Measurements from ENCODE around the gene SEMA3D. TPM values are rescaled to one million over a fixed set of nuclear protein-coding genes. Genes with fewer than 3 reads are reported as not detected.

Gene SEMA3D
- total and polyA plus RNA-seq, 2 of the 13 experiments (the other 11 are each of a cell fraction or from before 2014, with no cell fraction given): 0.07 TPM; not detected in 1

DNA sequence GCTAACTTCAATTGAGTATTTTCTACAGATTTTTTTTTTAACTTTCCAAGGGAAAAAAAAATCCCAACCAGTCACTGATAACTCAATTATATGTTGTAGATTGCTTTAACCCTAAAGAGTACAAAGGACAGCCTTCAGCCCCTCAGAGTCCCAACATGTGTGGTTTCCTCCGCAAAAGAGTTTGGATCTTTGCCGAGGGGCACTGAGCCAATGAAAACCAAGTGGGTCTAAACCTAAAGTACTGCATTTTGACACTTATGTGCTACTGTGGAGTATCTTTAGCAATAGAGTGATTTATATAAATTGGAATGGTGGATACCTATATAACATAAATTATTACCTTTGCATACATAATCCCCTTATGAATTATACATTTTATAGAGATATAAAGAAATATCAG, 91.5 kb downstream of the SEMA3D start:
- intact Hi-C loops (cut with micrococcal nuclease; ENCODE audit: unreplicated experiment): no loop called here
- Histone ChIP-seq H3K4me3 (replicated peaks in 1 of 3; ENCODE audit: insufficient read depth in 1 of 3, low read depth in 2 of 3, low read length in 3 of 3) (no peak overlapping the region), H3K27me3 (ENCODE audit: control insufficient read depth in 1 of 2, insufficient read depth in 2 of 2, low read length in 2 of 2) (no peaks in the 10 kb centered on the region), H3K79me2 (ENCODE audit: insufficient read depth, low read length) (no peaks in the 10 kb centered on the region), H3K27ac (ENCODE audit: extremely low read length, insufficient read depth, low read length) (no peak overlapping the region), H3K9ac (ENCODE audit: insufficient read depth, low read depth, low read length) (no peak overlapping the region), H3K4me2 (ENCODE audit: low read depth, low read length) (no peak overlapping the region), H3K36me3 (replicated peaks in 1 of 2; ENCODE audit: control insufficient read depth in 1 of 2, insufficient read depth in 2 of 2, low read length in 2 of 2) (no peaks in the 10 kb centered on the region), H2AFZ (ENCODE audit: low read length) (no peak overlapping the region), H3K4me1 (ENCODE audit: insufficient read depth, low read length) (no peaks in the 10 kb centered on the region), H4K20me1 (ENCODE audit: insufficient read depth, low read length) (no peaks in the 10 kb centered on the region), H3K9me3 (ENCODE audit: low read length) (no peaks in the 10 kb centered on the region)
- ChIA-PET CTCF (ENCODE audit: low intra/inter-chr PET ratio, low total read pairs) (no interaction called here), POLR2A (no interaction called here)
- 0% methylated on average over 2 of the region's 2 CpGs for whole genome bisulfite sequencing (ENCODE audit: low lambda C conversion rate)
- FAIRE-seq (no peak), DNase-seq (ENCODE audit: low spot score) (no peak), ATAC-seq (no peak)
- no TSS peak for BruUV-seq (replicated peaks)
- TF ChIP-seq SMYD3 (CRISPR knock-in tag; IDR thresholded peaks at IDR 0.05) (no peak), MATR3 (CRISPR knock-in tag; IDR thresholded peaks at IDR 0.05) (no peak), ELF4 (CRISPR knock-in tag; IDR thresholded peaks at IDR 0.05; ENCODE audit: borderline replicate concordance) (no peak), RBAK (CRISPR knock-in tag; IDR thresholded peaks at IDR 0.05) (no peak), RFX3 (CRISPR knock-in tag; IDR thresholded peaks at IDR 0.05) (no peak), ZBTB1 (CRISPR knock-in tag; IDR thresholded peaks at IDR 0.05; ENCODE audit: borderline replicate concordance) (no peak), ZNF547 (CRISPR knock-in tag; IDR thresholded peaks at IDR 0.05) (no peak)
- TF ChIP-seq, protein P1, sequence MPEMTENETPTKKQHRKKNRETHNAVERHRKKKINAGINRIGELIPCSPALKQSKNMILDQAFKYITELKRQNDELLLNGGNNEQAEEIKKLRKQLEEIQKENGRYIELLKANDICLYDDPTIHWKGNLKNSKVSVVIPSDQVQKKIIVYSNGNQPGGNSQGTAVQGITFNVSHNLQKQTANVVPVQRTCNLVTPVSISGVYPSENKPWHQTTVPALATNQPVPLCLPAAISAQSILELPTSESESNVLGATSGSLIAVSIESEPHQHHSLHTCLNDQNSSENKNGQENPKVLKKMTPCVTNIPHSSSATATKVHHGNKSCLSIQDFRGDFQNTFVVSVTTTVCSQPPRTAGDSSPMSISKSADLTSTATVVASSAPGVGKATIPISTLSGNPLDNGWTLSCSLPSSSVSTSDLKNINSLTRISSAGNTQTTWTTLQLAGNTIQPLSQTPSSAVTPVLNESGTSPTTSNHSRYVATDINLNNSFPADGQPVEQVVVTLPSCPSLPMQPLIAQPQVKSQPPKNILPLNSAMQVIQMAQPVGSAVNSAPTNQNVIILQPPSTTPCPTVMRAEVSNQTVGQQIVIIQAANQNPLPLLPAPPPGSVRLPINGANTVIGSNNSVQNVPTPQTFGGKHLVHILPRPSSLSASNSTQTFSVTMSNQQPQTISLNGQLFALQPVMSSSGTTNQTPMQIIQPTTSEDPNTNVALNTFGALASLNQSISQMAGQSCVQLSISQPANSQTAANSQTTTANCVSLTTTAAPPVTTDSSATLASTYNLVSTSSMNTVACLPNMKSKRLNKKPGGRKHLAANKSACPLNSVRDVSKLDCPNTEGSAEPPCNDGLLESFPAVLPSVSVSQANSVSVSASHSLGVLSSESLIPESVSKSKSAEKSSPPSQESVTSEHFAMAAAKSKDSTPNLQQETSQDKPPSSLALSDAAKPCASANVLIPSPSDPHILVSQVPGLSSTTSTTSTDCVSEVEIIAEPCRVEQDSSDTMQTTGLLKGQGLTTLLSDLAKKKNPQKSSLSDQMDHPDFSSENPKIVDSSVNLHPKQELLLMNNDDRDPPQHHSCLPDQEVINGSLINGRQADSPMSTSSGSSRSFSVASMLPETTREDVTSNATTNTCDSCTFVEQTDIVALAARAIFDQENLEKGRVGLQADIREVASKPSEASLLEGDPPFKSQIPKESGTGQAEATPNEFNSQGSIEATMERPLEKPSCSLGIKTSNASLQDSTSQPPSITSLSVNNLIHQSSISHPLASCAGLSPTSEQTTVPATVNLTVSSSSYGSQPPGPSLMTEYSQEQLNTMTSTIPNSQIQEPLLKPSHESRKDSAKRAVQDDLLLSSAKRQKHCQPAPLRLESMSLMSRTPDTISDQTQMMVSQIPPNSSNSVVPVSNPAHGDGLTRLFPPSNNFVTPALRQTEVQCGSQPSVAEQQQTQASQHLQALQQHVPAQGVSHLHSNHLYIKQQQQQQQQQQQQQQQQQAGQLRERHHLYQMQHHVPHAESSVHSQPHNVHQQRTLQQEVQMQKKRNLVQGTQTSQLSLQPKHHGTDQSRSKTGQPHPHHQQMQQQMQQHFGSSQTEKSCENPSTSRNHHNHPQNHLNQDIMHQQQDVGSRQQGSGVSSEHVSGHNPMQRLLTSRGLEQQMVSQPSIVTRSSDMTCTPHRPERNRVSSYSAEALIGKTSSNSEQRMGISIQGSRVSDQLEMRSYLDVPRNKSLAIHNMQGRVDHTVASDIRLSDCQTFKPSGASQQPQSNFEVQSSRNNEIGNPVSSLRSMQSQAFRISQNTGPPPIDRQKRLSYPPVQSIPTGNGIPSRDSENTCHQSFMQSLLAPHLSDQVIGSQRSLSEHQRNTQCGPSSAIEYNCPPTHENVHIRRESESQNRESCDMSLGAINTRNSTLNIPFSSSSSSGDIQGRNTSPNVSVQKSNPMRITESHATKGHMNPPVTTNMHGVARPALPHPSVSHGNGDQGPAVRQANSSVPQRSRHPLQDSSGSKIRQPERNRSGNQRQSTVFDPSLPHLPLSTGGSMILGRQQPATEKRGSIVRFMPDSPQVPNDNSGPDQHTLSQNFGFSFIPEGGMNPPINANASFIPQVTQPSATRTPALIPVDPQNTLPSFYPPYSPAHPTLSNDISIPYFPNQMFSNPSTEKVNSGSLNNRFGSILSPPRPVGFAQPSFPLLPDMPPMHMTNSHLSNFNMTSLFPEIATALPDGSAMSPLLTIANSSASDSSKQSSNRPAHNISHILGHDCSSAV (CRISPR knock-in tag; IDR thresholded peaks at IDR 0.05; ENCODE audit: borderline replicate concordance): no peak
- in situ Hi-C loops (cut with HindIII; ENCODE audit: extremely low pct_ligation_motif_present, low pct_unique_long_range_greater_than_20kb): no loop called here
